ENCODE data around the gene NIPA2. TPM values are rescaled to one million over a fixed set of nuclear protein-coding genes. Genes with fewer than 3 reads are reported as not detected.

NIPA2 gene
- total RNA-seq, 3 donors from 2014 or later, result 35.7 to 50.8 (median 40.3) TPM

DNA sequence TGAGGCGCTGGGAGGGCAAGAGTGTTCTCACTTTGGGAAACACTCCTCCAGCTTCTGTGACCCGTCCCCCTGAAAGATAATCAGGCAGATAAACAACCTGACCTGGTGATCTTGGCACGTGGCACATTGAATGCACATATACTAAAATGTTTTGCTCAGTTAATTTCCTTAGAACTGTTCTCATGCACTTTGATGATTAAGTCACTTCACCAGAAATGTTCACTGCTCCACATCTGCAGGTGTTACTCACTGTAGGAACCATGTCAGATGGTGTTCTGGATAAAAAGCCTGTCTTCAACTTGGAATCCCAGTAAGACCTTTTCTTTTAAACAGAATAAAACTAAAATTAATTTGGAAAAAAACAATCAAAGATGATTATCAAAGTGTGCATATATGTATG is 24.6 kb upstream of the NIPA2 start:
- Histone ChIP-seq H3K4me1 (no peaks in the 10 kb centered on the region), H3K9me3 (no peaks in the 10 kb centered on the region), H3K4me3 (no peak overlapping the region), H3K27me3 (no peaks in the 10 kb centered on the region), H3K36me3 (peaks cover 2% of the 10 kb centered on the region), H3K27ac (no peak overlapping the region)
- TF ChIP-seq POLR2AphosphoS5 (IDR thresholded peaks at IDR 0.05) (no peak), CTCF (IDR thresholded peaks at IDR 0.05) (no peak), POLR2A (IDR thresholded peaks at IDR 0.05) (no peak)
- intact Hi-C loops (cut with DNase I; ENCODE audit: low total_unique reads), result no loop called here
- no peak for DNase-seq (ENCODE audit: low spot score in 2 of 2)

DNA sequence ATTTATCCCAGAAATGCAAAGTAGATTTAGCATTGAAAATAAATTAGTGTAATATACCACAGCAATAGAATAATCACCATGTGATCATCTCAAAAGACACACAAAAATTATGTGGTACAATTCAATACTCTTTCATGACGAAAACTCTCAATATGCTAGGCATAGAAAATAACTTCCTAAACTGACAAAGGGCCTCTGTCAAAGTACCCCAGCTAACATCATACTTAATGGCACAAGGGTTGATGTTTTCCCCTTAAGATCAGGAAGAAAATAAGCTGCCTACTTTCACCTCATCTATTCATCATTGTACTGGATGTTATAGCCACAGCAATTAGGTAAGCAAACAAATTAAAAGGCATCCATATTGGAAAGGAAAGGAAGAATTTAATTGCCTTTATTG is 22.7 kb upstream of the NIPA2 start:
- no peaks in the 10 kb centered on the region for H3K4me1 ChIP-seq
- peaks cover 4% of the 10 kb centered on the region for H3K36me3 ChIP-seq
- TF ChIP-seq POLR2AphosphoS5 (IDR thresholded peaks at IDR 0.05) (no peak), POLR2A (IDR thresholded peaks at IDR 0.05) (no peak), CTCF (IDR thresholded peaks at IDR 0.05) (no peak)
- no peaks in the 10 kb centered on the region for H3K27me3 ChIP-seq
- H3K27ac ChIP-seq, result no peak overlapping the region
- no peaks in the 10 kb centered on the region for H3K9me3 ChIP-seq
- no peak for DNase-seq (ENCODE audit: low spot score in 2 of 2)
- H3K4me3 ChIP-seq, result no peak overlapping the region
- intact Hi-C loops (cut with DNase I; ENCODE audit: low total_unique reads), result no loop called here

DNA sequence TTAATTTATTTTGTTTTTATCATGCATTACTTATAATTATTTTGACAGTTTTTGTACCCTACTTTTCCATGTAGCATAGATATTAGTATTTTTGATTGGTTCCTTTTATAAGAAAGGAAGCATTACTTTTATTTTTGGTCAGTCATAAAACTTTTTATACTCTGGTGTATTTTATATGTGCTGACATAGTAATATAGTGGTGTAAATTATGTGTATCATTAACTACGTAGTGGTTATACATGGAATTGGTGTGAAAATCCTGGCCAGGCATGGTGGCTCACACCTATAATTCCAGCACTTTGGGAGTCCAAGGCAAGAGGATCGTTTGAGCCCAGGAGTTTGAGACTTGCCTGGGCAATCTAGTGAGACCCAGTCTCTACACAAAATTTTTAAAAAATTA is 18.8 kb upstream of the NIPA2 start:
- DNase-seq (ENCODE audit: low spot score in 2 of 2), result no peak
- no peaks in the 10 kb centered on the region for H3K9me3 ChIP-seq
- no peak for TF ChIP-seq POLR2A (IDR thresholded peaks at IDR 0.05)
- no peak for TF ChIP-seq CTCF (IDR thresholded peaks at IDR 0.05)
- TF ChIP-seq POLR2AphosphoS5 (IDR thresholded peaks at IDR 0.05), result no peak
- H3K27ac ChIP-seq, result no peak overlapping the region
- H3K4me1 ChIP-seq, result no peaks in the 10 kb centered on the region
- no peak overlapping the region for H3K4me3 ChIP-seq
- peaks cover 4% of the 10 kb centered on the region for H3K36me3 ChIP-seq
- H3K27me3 ChIP-seq, result no peaks in the 10 kb centered on the region
- intact Hi-C loops (cut with DNase I; ENCODE audit: low total_unique reads), result no loop called here

GRCh38 chr15:22823495-22824128 is 14.9 kb upstream of the NIPA2 start:
- TF ChIP-seq POLR2AphosphoS5 (IDR thresholded peaks at IDR 0.05) (no peak), POLR2A (IDR thresholded peaks at IDR 0.05) (no peak), CTCF (IDR thresholded peaks at IDR 0.05) (no peak)
- H3K9me3 ChIP-seq, result no peaks in the 10 kb centered on the region
- H3K4me3 ChIP-seq, result no peak overlapping the region
- H3K36me3 ChIP-seq, result peaks cover 4% of the 10 kb centered on the region
- intact Hi-C loops (cut with DNase I; ENCODE audit: low total_unique reads), result no loop called here
- H3K27ac ChIP-seq, result no peak overlapping the region
- H3K27me3 ChIP-seq, result no peaks in the 10 kb centered on the region
- no peaks in the 10 kb centered on the region for H3K4me1 ChIP-seq
- DNase-seq (ENCODE audit: low spot score in 2 of 2), result no peak

- no peak overlapping the region for H3K4me3 ChIP-seq
- H3K4me1 ChIP-seq, result no peaks in the 10 kb centered on the region
- no peak overlapping the region for H3K27ac ChIP-seq
- no peaks in the 10 kb centered on the region for H3K9me3 ChIP-seq
- DNase-seq (ENCODE audit: low spot score in 2 of 2), result no peak
- TF ChIP-seq POLR2AphosphoS5 (IDR thresholded peaks at IDR 0.05), result no peak
- no peak for TF ChIP-seq CTCF (IDR thresholded peaks at IDR 0.05)
- no peak for TF ChIP-seq POLR2A (IDR thresholded peaks at IDR 0.05)
- H3K27me3 ChIP-seq, result no peaks in the 10 kb centered on the region
- H3K36me3 ChIP-seq, result no peaks in the 10 kb centered on the region
- intact Hi-C loops (cut with DNase I; ENCODE audit: low total_unique reads), result no loop called here
These were observed 11.3 kb upstream of the NIPA2 start for GRCh38 chr15:22827125-22827524.
